NCI-H82 treated with DMSO at 0.1 percent for 48 hours (cell line): ENCODE measurements around the gene RASD1.
A peak's percentile ranks its signal among the peaks of the same experiment; 100 is the strongest.

Experiments used
- DNase-seq: peaks from one replicate; lab custom pipeline; 2025; ENCODE audit not compliant: unreplicated experiment; lab: John Stamatoyannopoulos, UW

Gene RASD1, protein sequence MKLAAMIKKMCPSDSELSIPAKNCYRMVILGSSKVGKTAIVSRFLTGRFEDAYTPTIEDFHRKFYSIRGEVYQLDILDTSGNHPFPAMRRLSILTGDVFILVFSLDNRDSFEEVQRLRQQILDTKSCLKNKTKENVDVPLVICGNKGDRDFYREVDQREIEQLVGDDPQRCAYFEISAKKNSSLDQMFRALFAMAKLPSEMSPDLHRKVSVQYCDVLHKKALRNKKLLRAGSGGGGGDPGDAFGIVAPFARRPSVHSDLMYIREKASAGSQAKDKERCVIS

DNA sequence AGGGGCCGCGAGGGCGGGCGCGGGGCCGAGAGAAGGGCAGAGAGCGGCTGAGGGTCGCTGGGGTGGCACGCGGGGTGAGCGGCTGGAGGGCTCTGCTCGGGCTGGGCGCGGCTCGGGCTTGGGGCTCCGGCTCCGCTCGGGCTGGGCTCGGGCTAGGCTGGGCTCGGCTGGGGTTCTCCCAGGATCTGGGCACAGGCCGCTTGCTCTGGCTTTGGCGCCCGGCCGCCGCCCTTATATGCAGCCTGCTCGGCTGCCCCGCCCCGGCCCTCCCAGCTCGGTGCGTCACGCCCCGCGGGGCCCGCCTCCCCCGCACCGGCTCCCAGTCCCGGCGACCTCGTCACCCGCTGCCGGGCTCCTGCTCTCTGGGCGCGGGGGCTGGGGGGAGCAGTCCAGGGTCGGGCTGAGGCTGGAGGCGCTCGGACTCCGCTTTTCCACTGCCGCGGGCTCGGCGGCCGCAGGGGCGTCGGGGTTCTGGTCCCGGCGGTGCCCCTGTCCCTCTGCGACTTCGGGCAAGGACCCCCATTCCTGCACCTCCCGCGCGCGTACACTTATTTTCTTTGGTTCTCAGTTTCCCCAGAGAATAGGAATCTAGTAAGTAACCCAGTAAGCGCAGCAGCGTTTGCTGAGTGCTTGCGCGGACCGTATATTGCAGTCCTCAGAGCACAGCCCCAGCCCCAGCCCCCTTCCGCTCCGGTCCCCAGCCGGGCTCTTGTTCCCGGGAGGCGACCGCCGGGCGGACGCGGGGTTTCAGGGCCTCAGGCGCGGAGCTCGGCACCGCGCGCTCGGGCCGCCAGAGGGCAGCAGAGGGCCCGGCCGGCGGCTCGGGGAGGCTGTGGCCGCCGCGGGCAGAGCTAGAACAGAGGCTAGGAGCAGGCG is at the start of gene RASD1:
TSS of gene RASD1 (minus strand) at position 207 of the 876 bp plus-strand sequence. CDS start 214 bp downstream, outside the sequence.
- DNase-seq: peak; percentile 71

DNA sequence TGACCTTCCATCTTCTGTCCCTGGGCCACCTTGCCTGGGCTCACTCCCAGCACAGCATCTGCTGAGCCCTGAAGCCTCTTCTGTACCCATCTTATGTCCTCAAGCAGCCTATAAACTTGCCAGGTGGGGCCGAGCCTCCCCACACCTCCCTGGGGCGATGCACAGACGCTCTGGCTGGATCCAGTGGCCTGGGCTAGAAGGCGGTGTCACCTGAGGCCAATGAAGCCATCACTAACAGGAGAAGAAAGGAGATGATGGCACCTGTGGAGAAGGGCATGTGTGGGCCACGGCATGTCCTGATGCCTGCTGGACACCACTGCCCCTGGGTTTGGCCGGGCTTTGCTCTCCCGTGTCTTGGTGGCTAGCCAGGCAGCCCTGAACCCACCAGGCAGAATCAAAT is 49.8 kb upstream of the RASD1 start:
- no peak for DNase-seq

DNA sequence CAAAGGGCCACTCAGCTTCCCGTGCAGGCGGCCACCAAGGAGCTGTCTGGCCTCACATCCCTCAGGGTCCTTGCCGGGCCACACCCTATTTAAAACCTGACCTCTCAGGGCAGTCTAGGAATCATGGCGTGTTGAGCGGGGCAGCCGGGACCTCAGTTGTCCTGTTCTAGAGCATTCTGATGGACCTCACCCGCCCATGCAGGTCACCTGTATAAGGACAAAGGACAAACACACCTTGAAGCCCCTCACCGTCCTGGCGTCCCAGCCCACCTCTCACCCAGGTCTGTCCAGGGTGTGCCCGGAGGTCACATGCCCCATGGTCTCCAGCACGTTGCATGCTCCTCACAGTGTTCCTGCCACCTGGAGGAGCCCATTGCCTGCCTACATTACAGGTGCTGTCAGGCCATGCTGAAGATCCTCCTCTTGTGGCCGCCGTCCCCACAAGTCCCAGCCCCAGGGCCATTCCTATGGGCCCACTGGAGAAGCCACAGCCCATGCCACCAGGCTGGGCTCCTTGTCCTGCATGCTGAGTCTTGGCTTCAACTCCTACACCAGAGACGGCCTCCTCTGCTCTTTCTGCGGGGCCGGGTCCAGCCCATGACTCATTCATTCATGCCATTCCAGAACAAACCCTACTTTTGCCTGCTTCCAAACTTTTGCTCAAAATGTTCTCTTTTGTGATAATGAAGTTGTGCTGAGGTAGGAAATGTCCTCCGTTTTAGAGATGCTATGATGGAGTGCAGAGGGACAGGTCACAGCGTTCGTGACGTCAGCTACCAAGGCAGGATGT is 49.0 kb upstream of the RASD1 start:
- no peak for DNase-seq

- DNase-seq: no peak
These were observed 46.9 kb upstream of the RASD1 start for GRCh38 chr17:17542906-17543635.

DNA sequence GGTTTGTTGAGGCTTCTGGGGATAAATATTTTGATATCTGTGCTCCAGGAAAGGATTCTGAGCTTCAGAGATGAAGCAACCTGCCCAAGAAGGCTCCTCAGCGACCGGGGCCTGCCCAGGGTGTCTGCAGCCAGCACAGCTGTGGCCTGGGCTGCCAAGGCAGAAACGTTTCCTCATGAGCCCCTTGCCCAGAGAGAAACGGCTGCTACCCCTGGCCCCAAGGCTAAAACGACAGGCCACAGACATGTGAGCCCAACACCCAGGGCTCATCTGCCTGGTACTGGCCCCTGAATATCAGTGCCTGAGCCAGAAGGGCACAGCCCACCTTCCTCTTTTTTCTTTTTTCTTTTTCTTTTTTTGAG is 45.4 kb upstream of the RASD1 start:
- DNase-seq: no peak

GRCh38 chr17:17540935-17541639 is 44.9 kb upstream of the RASD1 start:
- no peak for DNase-seq

GRCh38 chr17:17540278-17540906 is 44.2 kb upstream of the RASD1 start:
- no peak for DNase-seq

DNA sequence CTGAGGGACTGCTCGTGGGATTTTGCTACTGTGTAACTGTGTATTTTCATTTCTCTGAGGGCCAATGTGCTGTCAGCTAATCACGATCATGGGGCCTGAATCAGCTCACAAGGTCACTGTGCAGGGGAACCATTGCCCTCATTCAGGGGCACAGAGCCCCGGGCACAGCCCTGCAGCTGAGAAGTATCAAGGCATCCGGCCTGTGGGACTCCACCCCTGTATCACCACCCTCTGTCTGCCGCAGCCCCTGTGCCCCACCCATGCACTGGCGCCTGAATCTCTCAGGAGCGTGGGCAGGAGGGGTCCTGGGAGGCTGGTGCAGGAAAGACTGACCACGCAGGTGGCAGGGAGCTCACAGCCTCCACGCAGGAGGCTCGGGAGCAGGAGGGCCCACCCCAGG is 43.4 kb upstream of the RASD1 start:
- DNase-seq: no peak

DNA sequence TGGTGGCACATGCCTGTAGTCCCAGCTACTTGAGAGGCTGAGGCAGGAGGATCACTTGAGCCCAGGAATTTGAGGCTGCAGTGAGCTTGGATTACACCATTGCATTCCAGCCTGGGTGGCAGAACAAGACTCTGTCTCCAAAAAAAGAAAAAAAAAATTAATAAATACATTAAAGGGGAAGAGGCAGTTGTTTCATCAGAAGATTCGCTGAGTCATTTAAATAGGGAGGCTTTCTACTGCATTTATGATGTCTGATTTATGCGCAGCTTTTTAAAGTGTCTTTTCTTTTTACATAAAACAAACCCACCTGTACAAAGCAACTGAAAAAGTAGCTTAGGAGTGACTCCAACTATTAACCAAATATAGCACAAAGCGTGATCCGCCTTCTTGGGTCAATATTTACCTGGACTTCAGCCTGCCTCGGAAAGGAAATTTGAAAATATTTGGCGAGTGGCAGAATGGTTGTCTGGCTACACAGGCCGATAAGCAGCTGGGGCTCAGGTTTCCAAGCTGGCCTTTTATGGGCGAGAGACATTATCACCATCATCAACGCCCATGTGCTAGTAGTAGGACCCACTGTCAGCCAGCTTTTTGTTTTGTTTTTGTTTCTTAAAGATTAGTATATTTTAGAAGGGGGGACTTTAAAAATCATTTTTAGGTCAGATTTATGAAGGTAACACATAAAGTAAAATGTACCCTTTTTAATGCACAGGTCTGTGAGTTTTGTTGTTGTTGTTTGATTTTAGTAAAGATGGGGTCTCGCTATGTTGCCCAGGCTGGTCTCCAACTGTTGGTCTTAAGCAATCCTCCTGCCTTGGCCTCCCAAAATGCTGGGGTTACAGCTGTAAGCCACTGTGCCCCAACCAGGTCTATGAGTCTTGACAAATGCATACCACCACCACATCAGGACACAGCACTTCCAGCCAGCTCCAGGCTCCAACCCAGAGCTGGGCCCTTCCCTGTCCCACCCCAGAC is 42.5 kb upstream of the RASD1 start:
- DNase-seq: no peak

GRCh38 chr17:17537311-17538099 is 41.3 kb upstream of the RASD1 start:
- no peak for DNase-seq

DNA sequence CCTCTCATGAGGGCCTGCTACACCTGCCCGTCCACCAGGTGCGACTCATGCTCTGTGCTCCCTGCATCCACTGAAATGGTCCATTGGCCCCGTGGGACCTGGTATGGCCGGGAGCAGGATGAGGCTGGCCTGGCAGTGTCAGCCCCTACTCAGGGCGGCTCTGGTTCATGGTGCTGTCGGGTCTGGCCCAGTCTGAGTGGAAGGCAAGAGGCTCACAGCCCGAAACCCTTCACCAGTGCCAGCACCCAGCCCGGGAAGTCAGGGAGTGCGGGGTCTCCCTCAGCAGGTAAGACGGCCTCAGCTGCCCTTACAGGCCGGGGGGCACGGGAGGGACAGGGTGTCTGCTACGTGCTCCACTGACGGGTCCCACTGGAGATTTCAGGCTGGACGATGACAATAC is 40.5 kb upstream of the RASD1 start:
- no peak for DNase-seq

DNA sequence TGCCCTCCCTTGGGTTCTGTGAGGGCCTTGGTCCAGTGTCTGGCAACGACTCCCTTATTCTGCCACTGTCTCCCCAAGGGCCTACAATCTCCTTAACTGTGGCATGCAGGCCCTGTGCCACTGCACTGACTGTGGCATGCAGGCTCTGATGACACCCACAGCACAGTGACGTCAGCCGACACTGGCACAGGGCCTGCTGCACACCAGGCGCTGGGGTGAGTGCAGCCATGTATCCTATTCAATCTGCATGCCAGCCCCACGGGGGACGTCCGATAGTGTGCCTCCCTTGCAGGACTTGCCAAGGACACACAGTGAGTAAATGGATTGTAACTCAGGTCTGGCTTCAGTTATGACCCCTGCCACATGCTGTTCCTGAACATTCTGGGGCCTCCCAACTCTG is 39.8 kb upstream of the RASD1 start:
- DNase-seq: no peak

GRCh38 chr17:17533901-17534441 is 37.8 kb upstream of the RASD1 start:
- DNase-seq: no peak

DNA sequence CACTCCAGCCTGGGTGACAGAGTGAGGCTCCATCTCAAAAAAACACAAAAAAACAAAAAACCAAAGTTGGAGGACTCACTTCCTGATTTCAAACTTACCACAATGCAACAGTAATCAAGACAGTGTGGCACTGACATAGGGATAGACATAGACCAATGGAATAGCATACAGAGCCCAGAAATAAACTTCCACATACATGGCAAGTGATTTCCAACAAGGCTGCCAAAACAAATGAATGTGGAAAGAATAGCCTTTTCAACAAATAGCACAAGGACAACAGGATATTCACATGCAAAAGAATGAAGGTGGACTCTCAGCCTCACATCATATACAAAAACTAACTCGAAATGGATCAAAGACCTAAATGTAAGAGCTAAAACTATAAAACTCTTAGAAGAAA is 36.8 kb upstream of the RASD1 start:
- DNase-seq: no peak

GRCh38 chr17:17531156-17531555 is 35.0 kb upstream of the RASD1 start:
- no peak for DNase-seq

GRCh38 chr17:17528696-17529652 is 32.8 kb upstream of the RASD1 start:
- no peak for DNase-seq
